B cell (primary cell): Measurements from ENCODE around the gene AKT3.

Experiments used
- CTCF ChIP-seq: fragments of 200-600 bp; IDR thresholded peaks from one replicate; pipeline ENCODE4 v1.8.0; 2022; ENCODE audit warnings: antibody characterized with exemption, mild to moderate bottlenecking
- EZH2 ChIP-seq: IDR thresholded peaks from 2 replicates; pipeline ENCODE4 v1.6.1; 2012; ENCODE audit warnings: borderline replicate concordance, low read depth, mild to moderate bottlenecking, moderate library complexity, low read length; ENCODE audit not compliant: insufficient read depth, poor library complexity, severe bottlenecking

- no peak for TF ChIP-seq CTCF
- TF ChIP-seq EZH2, result no peak
These were observed 1.7 kb downstream of the AKT3 start for GRCh38 chr1:243848165-243848857.
